ENCODE results near the gene PARP1. TPM values are rescaled to one million over a fixed set of nuclear protein-coding genes. Genes with fewer than 3 reads are reported as not detected.

Gene PARP1
- 51.2 and 89.4 TPM in 2 replicates for total RNA-seq

DNA sequence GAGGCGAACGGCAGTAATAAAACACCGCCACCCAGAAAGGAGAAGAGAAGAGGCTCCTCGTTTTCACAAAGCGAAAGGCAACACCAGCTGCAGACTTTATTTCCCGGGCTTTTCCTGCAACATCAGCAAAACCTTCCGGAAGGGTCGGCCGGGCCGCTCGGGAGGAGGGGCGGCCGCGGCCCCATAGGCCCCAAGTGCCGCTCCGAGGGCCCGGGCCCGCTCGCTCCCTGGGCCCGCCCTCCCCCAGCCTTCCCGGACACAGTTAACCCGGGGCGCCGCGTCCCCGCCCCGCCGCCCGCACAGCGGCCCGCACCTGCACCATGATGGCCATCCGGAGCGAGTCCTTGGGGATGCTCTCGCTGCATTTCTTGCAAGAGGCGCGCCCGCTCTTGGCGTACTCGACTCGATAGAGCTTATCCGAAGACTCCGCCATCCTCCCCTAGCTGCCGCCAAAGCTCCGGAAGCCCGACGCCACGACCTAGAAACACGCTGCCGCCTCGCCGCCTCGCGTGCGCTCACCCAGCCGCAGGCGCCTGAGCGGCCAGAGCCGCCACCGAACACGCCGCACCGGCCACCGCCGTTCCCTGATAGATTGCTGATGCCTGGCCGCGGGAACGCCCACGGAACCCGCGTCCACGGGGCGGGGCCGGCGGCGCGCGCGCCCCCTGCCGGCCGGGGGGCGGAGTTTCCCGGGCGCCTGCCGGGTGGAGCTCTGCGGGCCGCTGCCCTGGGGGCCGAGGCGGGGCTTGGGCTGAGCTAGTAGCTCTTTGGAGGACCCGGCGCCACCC is at the start of gene PARP1:
Gene PARP1 (minus strand): TSS at position 597 of the 788 bp plus-strand sequence. CDS start 164 bp downstream, at position 433.
- peak within 1 kb of the TSS; percentile 83 for H3K4me3 ChIP-seq (ENCODE audit: low read depth, low read length)
- peak; percentile 80 for DNase-seq (ENCODE audit: low read depth)
- TF ChIP-seq CTCF (IDR thresholded peaks at IDR 0.05; ENCODE audit: insufficient read depth, low read depth, low read length) = peak; percentile 43

GRCh38 chr1:226457307-226457712 is 49.4 kb upstream of the PARP1 start:
- TF ChIP-seq CTCF (IDR thresholded peaks at IDR 0.05; ENCODE audit: insufficient read depth, low read depth, low read length) = no peak
- no peak for DNase-seq (ENCODE audit: low read depth)

DNA sequence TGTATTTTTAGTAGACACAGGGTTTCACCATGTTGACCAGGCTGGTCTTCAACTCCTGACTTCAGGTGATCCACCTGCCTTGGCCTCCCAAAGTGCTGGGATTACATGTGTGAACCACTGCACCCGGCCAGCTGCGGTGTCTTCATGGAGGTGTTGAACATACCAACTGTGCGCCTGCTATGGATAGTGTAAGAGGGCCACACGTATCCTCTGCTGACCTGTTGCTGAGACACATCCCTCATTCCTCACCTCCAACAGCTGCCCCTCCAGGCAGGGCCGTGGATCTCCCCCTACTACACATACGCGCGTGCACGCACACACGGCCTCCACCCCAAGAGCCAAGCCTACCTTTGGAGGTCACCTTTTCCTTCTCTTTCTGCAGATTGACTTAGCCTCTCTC is 48.0 kb upstream of the PARP1 start:
- DNase-seq (ENCODE audit: low read depth) = no peak

More at GRCh38 chr1:226457307-226457712, 49.4 kb upstream of the PARP1 start:
- no peak overlapping the region for H3K4me3 ChIP-seq (ENCODE audit: low read depth, low read length)

DNA sequence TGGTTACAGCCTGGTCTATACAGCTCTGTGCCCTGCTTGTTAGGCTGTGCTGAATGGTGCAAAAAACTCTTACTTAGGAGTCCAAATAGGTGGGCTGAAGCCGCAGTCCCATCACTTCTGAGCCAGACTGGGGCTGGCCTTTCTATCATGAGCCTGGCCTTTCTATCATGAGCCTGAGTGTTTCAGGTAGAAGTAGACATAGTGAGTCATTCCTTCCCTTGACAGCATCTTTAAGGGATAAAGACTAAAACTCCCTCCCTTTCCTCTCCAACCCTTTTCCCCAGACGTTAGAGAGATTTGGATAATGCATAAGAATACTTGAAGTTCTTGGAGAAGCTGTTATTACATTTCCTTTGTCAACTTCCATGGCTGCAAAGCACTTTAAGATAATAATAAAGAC is 46.5 kb upstream of the PARP1 start:
- no peak for TF ChIP-seq CTCF (IDR thresholded peaks at IDR 0.05; ENCODE audit: insufficient read depth, low read depth, low read length)
- H3K4me3 ChIP-seq (ENCODE audit: low read depth, low read length) = no peak overlapping the region
- DNase-seq (ENCODE audit: low read depth) = no peak

More for the DNA sequence above, 48.0 kb upstream of the PARP1 start:
- TF ChIP-seq CTCF (IDR thresholded peaks at IDR 0.05; ENCODE audit: insufficient read depth, low read depth, low read length) = no peak
- H3K4me3 ChIP-seq (ENCODE audit: low read depth, low read length) = no peak overlapping the region

- no peak overlapping the region for H3K4me3 ChIP-seq (ENCODE audit: low read depth, low read length)
- no peak for DNase-seq (ENCODE audit: low read depth)
- TF ChIP-seq CTCF (IDR thresholded peaks at IDR 0.05; ENCODE audit: insufficient read depth, low read depth, low read length) = no peak
Measured at GRCh38 chr1:226453015-226453704, 45.3 kb upstream of the PARP1 start.

- no peak for DNase-seq (ENCODE audit: low read depth)
- TF ChIP-seq CTCF (IDR thresholded peaks at IDR 0.05; ENCODE audit: insufficient read depth, low read depth, low read length) = no peak
- H3K4me3 ChIP-seq (ENCODE audit: low read depth, low read length) = no peak overlapping the region
Measured at GRCh38 chr1:226450688-226451087, 42.8 kb upstream of the PARP1 start.
